GM18858 (cell line): ENCODE measurements around the gene BMP4.

Experiments
- ATAC-seq: cut with Tn5 transposase; IDR thresholded peaks from one replicate; pipeline ENCODE4 v1.9.1; 2021; ENCODE audit not compliant: unreplicated experiment

Gene BMP4

GRCh38 chr14:53967606-53968005 is 11.0 kb upstream of the BMP4 start:
- no peak for ATAC-seq

GRCh38 chr14:53964249-53964648 is 7.6 kb upstream of the BMP4 start:
- ATAC-seq = no peak

- ATAC-seq = no peak
These were observed 6.9 kb upstream of the BMP4 start for GRCh38 chr14:53963320-53964227.

- ATAC-seq = no peak
These were observed 6.3 kb upstream of the BMP4 start for GRCh38 chr14:53962953-53963319.

- no peak for ATAC-seq
These were observed 2.0 kb upstream of the BMP4 start for GRCh38 chr14:53958628-53959027.

GRCh38 chr14:53957739-53958138 is 1.1 kb upstream of the BMP4 start:
- ATAC-seq = no peak

- ATAC-seq = no peak
These were observed 776 bp downstream of the BMP4 start for GRCh38 chr14:53955671-53956426.

GRCh38 chr14:53955229-53955556 is 1.4 kb downstream of the BMP4 start:
- no peak for ATAC-seq

GRCh38 chr14:53954551-53955228 is 1.9 kb downstream of the BMP4 start:
- no peak for ATAC-seq

GRCh38 chr14:53953828-53954550 is 2.6 kb downstream of the BMP4 start:
- no peak for ATAC-seq

GRCh38 chr14:53953002-53953827 is 3.4 kb downstream of the BMP4 start:
- ATAC-seq = no peak

GRCh38 chr14:53952533-53952932 is 4.1 kb downstream of the BMP4 start:
- ATAC-seq = no peak

- ATAC-seq = no peak
These were observed 4.9 kb downstream of the BMP4 start for GRCh38 chr14:53951627-53952303.

GRCh38 chr14:53951243-53951626 is 5.4 kb downstream of the BMP4 start:
- ATAC-seq = no peak

- no peak for ATAC-seq
These were observed 6.4 kb downstream of the BMP4 start for GRCh38 chr14:53950031-53950793.

GRCh38 chr14:53949201-53949600 is 7.4 kb downstream of the BMP4 start:
- no peak for ATAC-seq

- ATAC-seq = no peak
These were observed 8.3 kb downstream of the BMP4 start for GRCh38 chr14:53948205-53948884.

- no peak for ATAC-seq
These were observed 9.0 kb downstream of the BMP4 start for GRCh38 chr14:53947452-53948204.
